GM12878 (cell line): ENCODE results near the gene ANO9.

Experiments
- CHD1 ChIP-seq: IDR thresholded peaks from 2 replicates; pipeline ENCODE4 v1.6.1; 2012; ENCODE audit warnings: low read depth, low read length, improper control_type of control experiment
- CTCF ChIP-seq, 3 experiments: IDR thresholded peaks in 2 of 3; conservative IDR thresholded peaks in 1 of 3; 2 replicates each; pipeline ENCODE4 v1.5.1; 2011; ENCODE audit warnings: low read depth in 3 of 3, low read length in 3 of 3, mild to moderate bottlenecking in 3 of 3, control low read depth in 2 of 3, moderate library complexity in 2 of 3, inconsistent platforms in 1 of 3, mixed read lengths in 1 of 3; ENCODE audit not compliant: control insufficient read depth in 2 of 3, insufficient read depth in 1 of 3; ENCODE audit errors: extremely low read depth in 1 of 3
- EZH2 ChIP-seq: IDR thresholded peaks from 2 replicates; pipeline ENCODE4 v1.6.1; 2012; ENCODE audit warnings: low read depth, mild to moderate bottlenecking, control low read depth, inconsistent platforms, low read length, borderline replicate concordance; ENCODE audit not compliant: control insufficient read depth
- HDAC6 ChIP-seq: fragments of 200-600 bp; sonication (generic); IDR thresholded peaks from one replicate; pipeline ENCODE4 v1.8.0; 2017; ENCODE audit warnings: antibody characterized with exemption; ENCODE audit not compliant: unreplicated experiment
- MXI1 ChIP-seq: fragments of 150-350 bp; IDR thresholded peaks from 2 replicates; pipeline ENCODE4 v1.6.1; 2011; ENCODE audit warnings: low read depth, mild to moderate bottlenecking, inconsistent platforms, low read length, improper control_type of control experiment
- NR2C2 ChIP-seq: IDR thresholded peaks from 2 replicates; pipeline ENCODE4 v1.6.1; 2011; ENCODE audit warnings: borderline replicate concordance, low read depth; ENCODE audit not compliant: control insufficient read depth, insufficient read length
- RAD21 ChIP-seq: IDR thresholded peaks from 2 replicates; pipeline ENCODE4 v1.6.1; 2011; ENCODE audit warnings: mild to moderate bottlenecking, low read depth, low read length, moderate library complexity; ENCODE audit not compliant: insufficient read depth
- ZZZ3 ChIP-seq: IDR thresholded peaks from 2 replicates; pipeline ENCODE4 v1.6.1; 2011; ENCODE audit warnings: low read depth; ENCODE audit not compliant: control insufficient read depth, insufficient read length
- TF ChIP-seq, protein P1 (sequence below): fragments of 450-650 bp; IDR thresholded peaks from 2 replicates; pipeline ENCODE4 v1.6.1; 2016; ENCODE audit warnings: mild to moderate bottlenecking
- TF ChIP-seq, protein P2 (sequence below): IDR thresholded peaks from 2 replicates; pipeline ENCODE4 v1.6.1; 2011; ENCODE audit warnings: low read depth, low read length, improper control_type of control experiment, borderline replicate concordance

- TF ChIP-seq ZZZ3 (no peak), CTCF (IDR thresholded peaks at IDR 0.05 in 2 of 3, conservative IDR thresholded peaks at IDR 0.05 in 1 of 3; ENCODE audit: control insufficient read depth in 2 of 3, extremely low read depth in 1 of 3, insufficient read depth in 1 of 3, low read depth in 3 of 3, low read length in 3 of 3) (no peak), MXI1 (no peak), CHD1 (no peak), NR2C2 (no peak), EZH2 (no peak), RAD21 (no peak), HDAC6 (no peak)
- TF ChIP-seq, protein P1, sequence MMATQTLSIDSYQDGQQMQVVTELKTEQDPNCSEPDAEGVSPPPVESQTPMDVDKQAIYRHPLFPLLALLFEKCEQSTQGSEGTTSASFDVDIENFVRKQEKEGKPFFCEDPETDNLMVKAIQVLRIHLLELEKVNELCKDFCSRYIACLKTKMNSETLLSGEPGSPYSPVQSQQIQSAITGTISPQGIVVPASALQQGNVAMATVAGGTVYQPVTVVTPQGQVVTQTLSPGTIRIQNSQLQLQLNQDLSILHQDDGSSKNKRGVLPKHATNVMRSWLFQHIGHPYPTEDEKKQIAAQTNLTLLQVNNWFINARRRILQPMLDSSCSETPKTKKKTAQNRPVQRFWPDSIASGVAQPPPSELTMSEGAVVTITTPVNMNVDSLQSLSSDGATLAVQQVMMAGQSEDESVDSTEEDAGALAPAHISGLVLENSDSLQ = no peak
- TF ChIP-seq, protein P2, sequence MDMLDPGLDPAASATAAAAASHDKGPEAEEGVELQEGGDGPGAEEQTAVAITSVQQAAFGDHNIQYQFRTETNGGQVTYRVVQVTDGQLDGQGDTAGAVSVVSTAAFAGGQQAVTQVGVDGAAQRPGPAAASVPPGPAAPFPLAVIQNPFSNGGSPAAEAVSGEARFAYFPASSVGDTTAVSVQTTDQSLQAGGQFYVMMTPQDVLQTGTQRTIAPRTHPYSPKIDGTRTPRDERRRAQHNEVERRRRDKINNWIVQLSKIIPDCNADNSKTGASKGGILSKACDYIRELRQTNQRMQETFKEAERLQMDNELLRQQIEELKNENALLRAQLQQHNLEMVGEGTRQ = no peak
Observed at GRCh38 chr11:439315-440064, 2.3 kb downstream of the ANO9 start.
